ENCODE data around the gene PCCA. TPM values are rescaled to one million over a fixed set of nuclear protein-coding genes. Genes with fewer than 3 reads are reported as not detected.
"Not testable (repeated sequence)": the region's sequence is repeated elsewhere in the genome, so short reads cannot be mapped to it uniquely, and the experiment has no call there.

PCCA gene
- total RNA-seq, 4 donors from 2014 or later = 46.9 to 66.0 (median 49.4) TPM

DNA sequence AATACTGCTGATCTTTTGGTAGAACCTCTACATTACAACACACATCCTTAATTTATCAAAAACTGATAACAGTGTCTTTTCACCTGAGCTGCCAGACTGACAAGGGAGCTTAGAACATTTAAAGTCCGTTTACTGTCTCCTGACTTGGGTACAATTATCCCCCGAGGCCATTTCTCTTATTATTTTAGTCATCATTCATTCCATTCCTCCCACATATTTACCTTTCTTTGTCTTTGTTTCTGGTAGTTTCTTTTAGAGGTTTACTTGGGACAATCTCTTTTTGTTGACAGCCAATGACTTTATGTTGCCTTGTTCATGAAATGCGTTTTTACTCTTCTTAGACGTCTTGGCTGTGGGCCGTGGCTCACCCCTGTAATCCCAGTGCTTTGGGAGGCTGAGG, 186.9 kb downstream of the PCCA start:
- Histone ChIP-seq H3K27me3 (no peaks in the 10 kb centered on the region), H3K4me3 (no peak overlapping the region), H3K9me3 (no peaks in the 10 kb centered on the region), H3K27ac (no peak overlapping the region), H3K4me1 (no peaks in the 10 kb centered on the region), H3K36me3 (no peaks in the 10 kb centered on the region)
- DNase-seq = no peak
- no peak for TF ChIP-seq POLR2A (IDR thresholded peaks at IDR 0.05)
- TF ChIP-seq, protein P1, sequence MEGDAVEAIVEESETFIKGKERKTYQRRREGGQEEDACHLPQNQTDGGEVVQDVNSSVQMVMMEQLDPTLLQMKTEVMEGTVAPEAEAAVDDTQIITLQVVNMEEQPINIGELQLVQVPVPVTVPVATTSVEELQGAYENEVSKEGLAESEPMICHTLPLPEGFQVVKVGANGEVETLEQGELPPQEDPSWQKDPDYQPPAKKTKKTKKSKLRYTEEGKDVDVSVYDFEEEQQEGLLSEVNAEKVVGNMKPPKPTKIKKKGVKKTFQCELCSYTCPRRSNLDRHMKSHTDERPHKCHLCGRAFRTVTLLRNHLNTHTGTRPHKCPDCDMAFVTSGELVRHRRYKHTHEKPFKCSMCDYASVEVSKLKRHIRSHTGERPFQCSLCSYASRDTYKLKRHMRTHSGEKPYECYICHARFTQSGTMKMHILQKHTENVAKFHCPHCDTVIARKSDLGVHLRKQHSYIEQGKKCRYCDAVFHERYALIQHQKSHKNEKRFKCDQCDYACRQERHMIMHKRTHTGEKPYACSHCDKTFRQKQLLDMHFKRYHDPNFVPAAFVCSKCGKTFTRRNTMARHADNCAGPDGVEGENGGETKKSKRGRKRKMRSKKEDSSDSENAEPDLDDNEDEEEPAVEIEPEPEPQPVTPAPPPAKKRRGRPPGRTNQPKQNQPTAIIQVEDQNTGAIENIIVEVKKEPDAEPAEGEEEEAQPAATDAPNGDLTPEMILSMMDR (IDR thresholded peaks at IDR 0.05) = no peak

DNA sequence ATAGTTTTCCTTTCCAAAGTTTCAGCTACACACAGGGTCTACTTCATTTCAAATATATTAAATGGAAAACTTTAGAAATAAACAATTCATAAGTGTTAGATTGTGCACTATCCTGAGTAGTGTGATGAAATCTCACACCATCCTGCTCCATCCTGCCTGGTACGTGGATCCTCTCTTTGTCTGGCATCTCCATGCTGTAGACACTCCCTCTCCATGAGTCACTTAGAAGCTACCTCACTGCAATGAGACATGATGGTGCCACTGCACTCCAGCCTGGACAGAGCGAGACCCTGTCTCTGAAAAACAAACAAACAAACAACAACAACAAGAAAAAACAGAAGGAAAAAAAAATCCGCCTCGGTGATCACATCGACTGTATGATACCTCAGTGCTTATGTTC, 191.8 kb downstream of the PCCA start:
- H3K27me3 ChIP-seq = no peaks in the 10 kb centered on the region
- no peak overlapping the region for H3K27ac ChIP-seq
- H3K36me3 ChIP-seq = no peaks in the 10 kb centered on the region
- no peaks in the 10 kb centered on the region for H3K9me3 ChIP-seq
- DNase-seq = no peak
- TF ChIP-seq POLR2A (IDR thresholded peaks at IDR 0.05) = no peak
- no peaks in the 10 kb centered on the region for H3K4me1 ChIP-seq
- H3K4me3 ChIP-seq = no peak overlapping the region

DNA sequence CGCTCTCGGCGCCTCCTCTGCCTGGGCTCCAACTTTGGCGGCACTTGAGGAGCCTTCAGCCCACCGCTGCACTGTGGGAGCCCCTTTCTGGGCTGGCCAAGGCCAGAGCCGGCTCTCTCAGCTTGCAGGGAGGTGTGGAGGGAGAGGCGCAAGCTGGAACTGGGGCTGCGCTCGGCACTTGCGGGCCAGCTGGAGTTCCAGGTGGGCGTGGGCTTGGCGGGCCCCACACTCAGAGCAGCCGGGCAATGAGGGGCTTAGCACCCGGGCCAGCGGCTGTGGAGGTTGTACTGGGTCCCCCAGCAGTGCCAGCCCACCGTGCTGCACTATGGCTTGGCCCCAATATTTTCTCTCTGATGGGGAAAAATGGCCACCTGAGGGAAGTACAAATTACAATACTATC, 193.4 kb downstream of the PCCA start:
- H3K27me3 ChIP-seq, H3K4me1 ChIP-seq, H3K36me3 ChIP-seq, H3K9me3 ChIP-seq, H3K27ac ChIP-seq, DNase-seq, H3K4me3 ChIP-seq: not testable (repeated sequence)

DNA sequence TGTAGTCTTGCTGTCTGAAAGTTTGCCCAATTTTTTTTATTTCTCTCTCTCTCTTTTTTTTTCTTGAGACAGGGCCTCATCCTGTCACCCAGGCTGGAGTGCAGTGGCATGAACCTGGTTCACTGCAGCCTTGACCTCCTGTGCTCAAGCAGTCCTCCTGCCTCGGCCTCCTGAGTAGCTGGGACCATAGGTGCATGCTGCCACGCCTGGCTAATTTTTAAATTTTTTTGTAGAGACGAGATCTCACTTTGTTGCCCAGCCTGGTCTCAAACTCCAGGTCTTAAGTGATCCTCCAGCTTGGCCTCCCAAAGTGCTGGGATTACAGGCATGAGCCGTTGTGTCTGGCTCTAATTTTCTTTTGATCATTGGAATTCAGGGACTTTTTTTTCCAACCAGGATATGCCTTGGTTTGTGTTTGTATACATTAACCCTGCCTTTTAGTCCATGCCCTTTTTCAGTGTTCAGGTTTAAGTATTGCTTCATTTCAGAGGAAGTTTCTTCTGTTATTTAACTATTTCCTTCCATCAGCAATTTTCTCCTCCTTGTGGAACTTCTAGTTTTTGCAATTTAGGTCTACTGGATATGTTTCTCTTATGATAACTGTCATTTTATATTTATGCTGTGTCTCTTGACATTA, 201.4 kb downstream of the PCCA start:
- no peak for DNase-seq
- TF ChIP-seq, protein P1 (IDR thresholded peaks at IDR 0.05) = no peak
- TF ChIP-seq POLR2A (IDR thresholded peaks at IDR 0.05) = no peak
- Histone ChIP-seq H3K27me3 (no peaks in the 10 kb centered on the region), H3K36me3 (no peaks in the 10 kb centered on the region), H3K9me3 (no peaks in the 10 kb centered on the region), H3K4me3 (no peak overlapping the region), H3K4me1 (no peaks in the 10 kb centered on the region), H3K27ac (no peak overlapping the region)

DNA sequence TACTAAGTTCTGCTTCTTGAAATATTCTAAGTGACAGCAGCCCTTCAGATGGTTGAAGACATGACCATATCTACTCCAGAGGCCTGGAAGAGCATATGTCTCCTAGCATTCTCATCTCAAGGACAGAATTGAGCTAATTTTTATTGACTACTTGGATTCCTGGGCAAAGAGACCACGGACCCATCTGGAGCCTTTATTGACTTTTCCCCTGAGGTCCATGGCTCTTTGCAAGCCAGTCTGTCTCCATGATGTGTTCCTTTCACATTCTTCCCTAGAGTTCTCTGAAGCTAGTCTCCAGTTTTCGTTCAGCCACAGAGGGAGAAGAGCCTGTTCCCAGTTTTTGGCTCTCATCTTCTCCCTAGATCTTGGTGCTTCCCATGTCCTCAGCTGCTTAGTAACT, 202.7 kb downstream of the PCCA start:
- DNase-seq = no peak
- H3K4me1 ChIP-seq = no peaks in the 10 kb centered on the region
- no peaks in the 10 kb centered on the region for H3K27me3 ChIP-seq
- no peak for TF ChIP-seq POLR2A (IDR thresholded peaks at IDR 0.05)
- TF ChIP-seq, protein P1 (IDR thresholded peaks at IDR 0.05) = no peak
- H3K36me3 ChIP-seq = no peaks in the 10 kb centered on the region
- H3K4me3 ChIP-seq = no peak overlapping the region
- H3K9me3 ChIP-seq = no peaks in the 10 kb centered on the region
- H3K27ac ChIP-seq = no peak overlapping the region

DNA sequence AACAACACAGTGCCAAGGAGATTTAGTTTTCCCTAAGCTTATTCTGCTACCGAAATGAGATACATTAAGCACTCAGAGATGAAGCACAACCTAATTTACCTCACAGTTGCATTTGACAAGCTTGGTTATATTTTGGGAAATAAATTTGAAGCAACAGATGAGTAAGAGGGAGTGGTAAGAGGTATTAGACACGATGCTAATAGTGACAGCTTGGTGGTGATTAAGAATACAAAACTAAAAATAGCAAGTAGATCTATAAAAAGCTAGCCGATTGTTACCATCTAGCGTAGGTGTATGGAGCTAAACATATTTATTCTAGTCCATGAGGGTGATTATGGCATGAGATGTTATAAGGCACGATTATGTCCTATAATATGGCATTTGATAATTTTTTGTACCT, 208.5 kb downstream of the PCCA start:
- no peaks in the 10 kb centered on the region for H3K4me1 ChIP-seq
- H3K36me3 ChIP-seq = no peaks in the 10 kb centered on the region
- DNase-seq = no peak
- TF ChIP-seq, protein P1 (IDR thresholded peaks at IDR 0.05) = no peak
- TF ChIP-seq POLR2A (IDR thresholded peaks at IDR 0.05) = no peak
- H3K9me3 ChIP-seq = no peaks in the 10 kb centered on the region
- no peak overlapping the region for H3K27ac ChIP-seq
- no peaks in the 10 kb centered on the region for H3K27me3 ChIP-seq
- no peak overlapping the region for H3K4me3 ChIP-seq

DNA sequence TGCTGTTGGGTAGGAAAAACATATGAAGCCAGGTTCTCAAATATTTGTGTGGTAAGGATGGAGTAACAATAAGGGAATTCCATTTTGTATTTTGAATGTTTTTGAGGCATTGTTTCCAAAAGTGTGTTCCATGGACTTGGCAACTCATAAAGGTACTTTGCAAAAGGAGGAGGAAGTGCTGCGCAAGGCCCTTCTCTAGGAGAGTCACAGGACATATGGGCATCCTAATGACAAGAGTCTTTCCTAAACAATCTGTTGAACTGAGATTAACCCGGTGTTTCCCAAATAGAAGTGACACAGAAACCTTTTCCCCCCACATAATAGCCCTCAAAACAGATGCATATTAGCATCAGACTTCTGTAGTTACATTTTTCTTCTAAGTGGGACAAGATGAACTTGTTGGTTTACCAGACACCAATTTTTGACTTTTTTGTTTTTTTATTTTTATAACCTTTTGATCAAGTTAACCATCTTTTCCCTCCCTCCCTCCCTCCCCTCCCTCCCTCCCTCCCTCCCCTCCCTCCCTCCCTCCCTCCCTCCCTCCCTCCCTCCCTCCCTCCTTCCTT, 209.3 kb downstream of the PCCA start:
- TF ChIP-seq POLR2A (IDR thresholded peaks at IDR 0.05) = no peak
- TF ChIP-seq, protein P1 (IDR thresholded peaks at IDR 0.05) = no peak
- Histone ChIP-seq H3K27ac (no peak overlapping the region), H3K27me3 (no peaks in the 10 kb centered on the region), H3K9me3 (no peaks in the 10 kb centered on the region), H3K4me1 (no peaks in the 10 kb centered on the region), H3K4me3 (no peak overlapping the region), H3K36me3 (no peaks in the 10 kb centered on the region)
- DNase-seq = no peak

All from Peyer's patch (tissue), 4 donors.